Measurements from ENCODE around the gene CD6.
"Not testable (repeated sequence)": the region's sequence is repeated elsewhere in the genome, so short reads cannot be mapped to it uniquely, and the experiment has no call there.

Gene CD6

GRCh38 chr11:60955571-60955970 lies 15.9 kb upstream of the CD6 start:
- FAIRE-seq, result no peak

- no peak for FAIRE-seq
Observed at GRCh38 chr11:60957188-60957587, 14.3 kb upstream of the CD6 start.

- FAIRE-seq, result no peak
Observed at GRCh38 chr11:60959431-60959830, 12.0 kb upstream of the CD6 start.

GRCh38 chr11:60960405-60960804 lies 11.1 kb upstream of the CD6 start:
- no peak for FAIRE-seq

GRCh38 chr11:60964801-60965200 lies 6.7 kb upstream of the CD6 start:
- no peak for FAIRE-seq

GRCh38 chr11:60966890-60967289 lies 4.6 kb upstream of the CD6 start:
- FAIRE-seq, result no peak

- no peak for FAIRE-seq
Observed at GRCh38 chr11:60968223-60968622, 3.3 kb upstream of the CD6 start.

- no peak for FAIRE-seq
Observed at GRCh38 chr11:60970369-60970774, 1.1 kb upstream of the CD6 start.

- no peak for FAIRE-seq
Observed at GRCh38 chr11:60970890-60971289, 590 bp upstream of the CD6 start.

GRCh38 chr11:60972182-60973030 lies 926 bp downstream of the CD6 start:
- no peak for FAIRE-seq

- FAIRE-seq, result no peak
Observed at GRCh38 chr11:60973699-60974098, 2.2 kb downstream of the CD6 start.

- not testable (repeated sequence) for FAIRE-seq
Observed at GRCh38 chr11:60974316-60974715, 2.8 kb downstream of the CD6 start.

- no peak for FAIRE-seq
Observed at GRCh38 chr11:60974726-60975125, 3.2 kb downstream of the CD6 start.

GRCh38 chr11:60977224-60977623 lies 5.7 kb downstream of the CD6 start:
- no peak for FAIRE-seq

- no peak for FAIRE-seq
Observed at GRCh38 chr11:60977836-60978235, 6.4 kb downstream of the CD6 start.

- FAIRE-seq, result no peak
Observed at GRCh38 chr11:60978546-60979380, 7.3 kb downstream of the CD6 start.

- no peak for FAIRE-seq
Observed at GRCh38 chr11:60981515-60981914, 10.0 kb downstream of the CD6 start.

- no peak for FAIRE-seq
Observed at GRCh38 chr11:60982184-60982583, 10.7 kb downstream of the CD6 start.

GRCh38 chr11:60984149-60984548 lies 12.7 kb downstream of the CD6 start:
- no peak for FAIRE-seq

- FAIRE-seq, result no peak
Observed at GRCh38 chr11:60984636-60985035, 13.2 kb downstream of the CD6 start.

GRCh38 chr11:60985501-60985900 lies 14.0 kb downstream of the CD6 start:
- FAIRE-seq, result no peak

- FAIRE-seq, result no peak
Observed at GRCh38 chr11:60985991-60986915, 14.8 kb downstream of the CD6 start.
